ENCODE measurements around the gene GNAI3. TPM values are rescaled to one million over a fixed set of nuclear protein-coding genes. Genes with fewer than 3 reads are reported as not detected.
A peak's percentile ranks its signal among the peaks of the same experiment; 100 is the strongest.

Gene GNAI3
- total RNA-seq, 1 donor from 2014 or later: 4.9 TPM

- peaks cover 0 to 25% of the 10 kb centered on the region in 2 donors for H3K36me3 ChIP-seq
- no peaks in the 10 kb centered on the region for H3K27me3 ChIP-seq
- peaks cover 62% of the 10 kb centered on the region for H3K4me1 ChIP-seq
- H3K9me3 ChIP-seq: no peaks in the 10 kb centered on the region
- intact Hi-C loops (cut with DNase I): loop anchor here (10.0 kb wide), 1 partner anchor 79 kb away; the partner anchor contains the start of gene GNAI3
- TF ChIP-seq POLR2AphosphoS5 (IDR thresholded peaks at IDR 0.05; ENCODE audit: insufficient read depth in 1 of 2, low read depth in 1 of 2) (peak in 1 of 2 donors; percentile 60), CTCF (IDR thresholded peaks at IDR 0.05) (no peak)
- no peak for DNase-seq (ENCODE audit: extremely low spot score in 2 of 2)
- peak overlapping the region; percentile 91 for H3K27ac ChIP-seq
- peak overlapping the region; percentile 15 to 35 for H3K4me3 ChIP-seq
Observed at GRCh38 chr1:109623601-109624161, 75.3 kb downstream of the GNAI3 start.

GRCh38 chr1:109624201-109625010 lies 76.0 kb downstream of the GNAI3 start:
- peaks cover 0 to 31% of the 10 kb centered on the region in 2 donors for H3K36me3 ChIP-seq
- H3K4me1 ChIP-seq: peaks cover 55% of the 10 kb centered on the region
- no peak for TF ChIP-seq CTCF (IDR thresholded peaks at IDR 0.05)
- peak in 1 of 2 donors; percentile 1 for TF ChIP-seq POLR2AphosphoS5 (IDR thresholded peaks at IDR 0.05; ENCODE audit: insufficient read depth in 1 of 2, low read depth in 1 of 2)
- intact Hi-C loops (cut with DNase I): loop anchor here (10.0 kb wide), 1 partner anchor 80 kb away; the partner anchor contains the start of gene GNAI3
- DNase-seq (ENCODE audit: extremely low spot score in 2 of 2): no peak
- no peaks in the 10 kb centered on the region for H3K27me3 ChIP-seq
- peak overlapping the region; percentile 91 for H3K27ac ChIP-seq
- H3K4me3 ChIP-seq: peak overlapping the region; percentile 15 to 35
- no peaks in the 10 kb centered on the region for H3K9me3 ChIP-seq

- no peaks in the 10 kb centered on the region for H3K9me3 ChIP-seq
- no peak for TF ChIP-seq CTCF (IDR thresholded peaks at IDR 0.05)
- no peak for TF ChIP-seq POLR2AphosphoS5 (IDR thresholded peaks at IDR 0.05; ENCODE audit: insufficient read depth in 1 of 2, low read depth in 1 of 2)
- peak overlapping the region; percentile 91 for H3K27ac ChIP-seq
- no peaks in the 10 kb centered on the region for H3K27me3 ChIP-seq
- H3K4me3 ChIP-seq: peak overlapping the region in 1 of 2 donors; percentile 22
- no peak for DNase-seq (ENCODE audit: extremely low spot score in 2 of 2)
- peaks cover 54% of the 10 kb centered on the region for H3K4me1 ChIP-seq
- intact Hi-C loops (cut with DNase I): loop anchor here (10.0 kb wide), 1 partner anchor 80 kb away; the partner anchor contains the start of gene GNAI3
- peaks cover 0 to 38% of the 10 kb centered on the region in 2 donors for H3K36me3 ChIP-seq
Observed at GRCh38 chr1:109625176-109625575, 76.8 kb downstream of the GNAI3 start.

- intact Hi-C loops (cut with DNase I): loop anchor here (10.0 kb wide), 1 partner anchor 81 kb away; the partner anchor contains the start of gene GNAI3
- Histone ChIP-seq H3K27ac (peak overlapping the region; percentile 91), H3K4me1 (peaks cover 54% of the 10 kb centered on the region), H3K4me3 (peak overlapping the region; percentile 10 to 22), H3K9me3 (no peaks in the 10 kb centered on the region), H3K36me3 (peaks cover 0 to 42% of the 10 kb centered on the region in 2 donors), H3K27me3 (no peaks in the 10 kb centered on the region)
- no peak for TF ChIP-seq POLR2A (IDR thresholded peaks at IDR 0.05)
- no peak for TF ChIP-seq CTCF (IDR thresholded peaks at IDR 0.05)
- peak in 1 of 2 donors; percentile 10 for TF ChIP-seq POLR2AphosphoS5 (IDR thresholded peaks at IDR 0.05; ENCODE audit: insufficient read depth in 1 of 2, low read depth in 1 of 2)
- DNase-seq (ENCODE audit: extremely low spot score in 2 of 2): no peak
Observed at GRCh38 chr1:109625601-109626560, 77.5 kb downstream of the GNAI3 start.

Measured in vagina (tissue), 2 donors.